Measurements from ENCODE around the gene ZNF415.
"Not testable (repeated sequence)": the region's sequence is repeated elsewhere in the genome, so short reads cannot be mapped to it uniquely, and the experiment has no call there.

The ZNF415 gene

GRCh38 chr19:53102756-53103233 lies 29.9 kb downstream of the ZNF415 start:
- peak; percentile 69 for DNase-seq (ENCODE audit: low spot score)

DNA sequence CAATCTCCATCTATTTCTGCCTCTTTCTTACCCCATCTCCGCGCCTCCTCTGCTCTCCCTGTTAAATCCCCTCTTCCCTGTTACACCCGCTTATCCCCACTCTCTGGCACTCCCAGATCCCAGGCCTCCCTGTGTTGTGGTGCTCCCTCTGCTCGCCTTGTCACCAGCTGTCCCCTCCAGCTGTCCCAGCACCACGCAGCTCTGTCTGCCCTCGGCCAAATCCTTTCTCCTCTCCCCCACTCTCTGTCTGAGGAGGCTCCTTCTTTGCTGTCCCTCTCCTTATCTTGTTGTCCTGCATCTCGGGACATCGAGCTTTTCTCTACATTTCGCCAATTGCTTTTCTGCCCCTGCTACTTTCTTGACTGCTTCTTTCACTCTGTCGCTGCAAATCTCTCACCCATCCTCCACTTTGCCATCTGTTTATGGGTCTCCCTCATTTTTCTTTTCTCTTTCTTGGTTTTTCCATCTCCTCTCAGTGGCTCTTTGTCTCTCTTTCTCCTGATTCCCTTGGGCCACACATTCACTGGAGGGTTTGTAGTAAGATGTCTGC lies 30.4 kb downstream of the ZNF415 start:
- DNase-seq (ENCODE audit: low spot score), result no peak

GRCh38 chr19:53101518-53101917 lies 31.2 kb downstream of the ZNF415 start:
- DNase-seq (ENCODE audit: low spot score), result no peak

GRCh38 chr19:53098570-53098969 lies 34.1 kb downstream of the ZNF415 start:
- not testable (repeated sequence) for DNase-seq (ENCODE audit: low spot score)

DNA sequence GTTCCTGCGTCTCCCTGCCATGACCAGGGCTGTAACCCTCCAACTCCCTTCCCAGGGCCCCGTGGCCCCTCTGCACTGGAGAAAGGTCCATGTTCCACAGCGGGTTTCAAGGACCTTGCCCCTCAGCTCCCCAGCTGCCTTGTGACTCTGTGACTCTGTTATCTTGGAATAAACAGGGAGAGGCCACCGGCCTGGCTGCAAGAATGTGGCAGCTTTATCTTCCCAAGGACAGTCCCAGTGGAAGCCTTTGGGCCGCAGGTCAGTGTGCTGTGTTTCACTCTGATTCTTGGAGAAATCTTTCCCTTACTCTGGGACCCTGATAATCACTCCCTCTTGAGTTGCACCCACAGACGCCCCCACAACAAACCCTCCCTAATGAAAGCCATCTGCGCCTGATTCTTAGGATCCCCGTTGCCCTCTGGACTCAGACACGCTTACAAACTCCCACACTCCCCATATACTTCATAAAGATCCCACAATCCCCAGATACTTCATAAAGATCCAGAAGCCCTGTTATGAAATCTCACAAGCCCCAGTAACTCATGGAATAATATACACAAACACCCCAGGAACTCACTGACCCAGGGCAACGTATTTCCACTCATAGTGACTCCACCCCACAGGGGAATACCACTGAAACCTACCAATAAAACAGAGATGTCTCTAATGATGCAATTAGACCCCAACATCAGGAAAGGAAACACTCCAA lies 35.6 kb downstream of the ZNF415 start:
- DNase-seq (ENCODE audit: low spot score), result not testable (repeated sequence)

- not testable (repeated sequence) for DNase-seq (ENCODE audit: low spot score)
Observed at GRCh38 chr19:53096579-53096978, 36.1 kb downstream of the ZNF415 start.

DNA sequence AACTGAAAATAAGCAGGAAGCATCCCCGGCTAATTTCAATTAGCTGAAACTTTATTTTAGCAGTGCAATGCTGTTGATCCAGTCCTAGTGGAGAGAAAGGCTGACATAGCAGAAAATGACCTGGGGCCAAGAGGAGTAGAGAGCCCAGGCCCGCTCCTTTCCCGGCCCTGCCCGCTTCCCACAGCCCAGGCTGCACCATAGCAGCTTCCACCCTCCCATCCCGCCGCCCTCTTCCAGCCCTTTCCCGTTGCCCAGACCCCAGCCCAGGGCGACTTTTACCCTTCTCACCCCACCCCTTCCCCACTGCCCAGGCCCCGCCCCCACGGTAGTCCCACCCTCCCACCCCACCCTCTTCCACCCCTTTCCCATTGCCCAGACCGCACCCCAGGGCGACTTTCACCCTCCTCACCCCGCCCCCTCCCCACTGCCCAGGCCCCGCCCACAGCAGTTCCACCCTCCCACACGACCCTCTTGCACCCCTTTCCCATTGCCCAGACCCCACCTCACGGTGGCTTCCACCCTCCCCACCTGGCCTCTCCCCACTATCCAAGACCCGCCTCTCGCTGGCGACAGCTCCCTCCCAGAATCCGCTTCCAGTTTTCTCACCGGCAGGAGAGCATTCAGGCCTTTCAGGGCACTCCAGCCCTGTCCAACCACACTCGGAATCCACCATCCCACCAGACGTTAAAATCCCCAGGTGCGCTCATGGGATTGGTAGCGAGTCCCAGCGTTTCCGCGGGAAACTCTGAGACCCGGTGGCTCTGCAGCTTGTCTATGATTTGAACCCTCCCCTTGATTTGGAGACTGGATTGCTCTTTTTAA lies 37.7 kb downstream of the ZNF415 start:
- DNase-seq (ENCODE audit: low spot score), result no peak

DNA sequence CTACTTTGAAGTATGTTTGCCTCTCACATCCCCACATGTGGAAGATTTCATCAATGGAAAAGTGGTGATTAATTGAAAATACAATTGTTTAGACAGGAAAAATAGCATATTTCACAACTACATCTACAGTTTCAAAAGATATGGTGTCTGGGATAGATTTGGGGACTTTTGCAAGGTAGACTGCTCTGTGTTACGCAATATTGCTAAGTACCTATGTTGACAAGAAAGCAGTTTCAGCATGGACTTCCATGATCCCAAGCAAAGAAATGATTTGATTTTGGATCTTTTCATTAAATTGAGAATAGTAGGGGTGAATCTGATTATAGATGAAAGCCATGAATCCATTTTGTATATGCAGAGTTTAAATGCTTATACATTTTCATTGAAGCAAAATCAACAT lies 40.0 kb downstream of the ZNF415 start:
- DNase-seq (ENCODE audit: low spot score), result no peak

DNA sequence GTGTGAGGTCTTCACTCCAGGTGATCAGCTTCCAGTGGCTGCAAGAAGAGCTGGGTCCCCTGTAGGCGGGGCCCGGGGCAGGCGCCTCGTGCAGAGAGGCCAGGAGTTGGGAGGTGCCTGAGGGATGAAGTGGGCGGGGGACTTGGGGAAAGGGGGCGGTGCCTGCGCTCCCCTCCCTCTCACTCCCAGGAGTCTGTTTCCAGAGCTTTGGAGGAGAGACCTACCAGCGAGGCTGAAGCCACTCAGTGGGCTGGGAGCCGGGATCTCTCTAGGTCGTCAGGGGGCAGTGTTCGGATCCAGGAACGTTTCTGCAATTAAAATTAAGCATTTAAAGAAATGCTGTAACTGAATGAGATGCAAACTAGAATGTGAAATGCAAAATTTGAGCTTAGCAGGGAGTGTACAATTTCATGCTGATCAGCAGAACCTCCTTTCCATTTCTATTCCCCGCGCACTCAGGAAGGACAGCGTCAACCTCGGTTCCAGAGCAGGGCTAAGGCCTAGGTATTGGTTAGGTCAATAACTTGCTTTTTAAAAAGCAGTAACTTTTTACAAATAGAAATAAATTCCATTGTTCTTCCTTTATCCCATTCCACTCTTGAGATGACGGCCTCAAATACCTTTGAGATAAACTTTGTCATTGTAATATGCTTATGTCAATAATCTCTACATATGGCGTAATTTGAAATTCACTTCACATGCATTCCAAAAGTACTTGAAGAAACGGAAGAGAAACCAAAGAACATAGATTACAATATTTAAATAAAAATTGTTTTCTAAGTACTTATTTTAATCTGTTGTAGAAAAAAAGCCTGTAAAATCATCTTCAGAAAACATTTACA lies 41.1 kb downstream of the ZNF415 start:
- DNase-seq (ENCODE audit: low spot score), result no peak

DNA sequence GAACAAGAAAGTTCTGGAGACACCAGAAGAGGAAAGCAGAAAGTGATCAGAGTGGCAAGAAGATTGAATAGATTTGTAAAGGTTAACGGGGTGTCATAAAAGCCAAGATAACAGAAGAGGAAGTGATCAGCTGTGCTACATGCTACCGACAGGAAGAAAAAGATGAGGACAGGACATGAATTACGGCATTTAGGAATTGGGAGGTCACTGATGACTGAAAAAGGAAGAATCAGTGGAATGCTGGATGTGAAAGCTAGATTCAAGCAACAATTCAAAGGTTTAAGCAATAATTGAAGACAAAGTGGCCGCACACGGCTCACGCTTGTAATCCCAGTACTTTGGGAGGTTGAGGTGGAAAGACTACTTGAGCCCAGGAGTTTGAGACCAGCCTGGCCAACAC lies 44.6 kb downstream of the ZNF415 start:
- DNase-seq (ENCODE audit: low spot score), result no peak

- DNase-seq (ENCODE audit: low spot score), result no peak
Observed at GRCh38 chr19:53086949-53087348, 45.8 kb downstream of the ZNF415 start.

DNA sequence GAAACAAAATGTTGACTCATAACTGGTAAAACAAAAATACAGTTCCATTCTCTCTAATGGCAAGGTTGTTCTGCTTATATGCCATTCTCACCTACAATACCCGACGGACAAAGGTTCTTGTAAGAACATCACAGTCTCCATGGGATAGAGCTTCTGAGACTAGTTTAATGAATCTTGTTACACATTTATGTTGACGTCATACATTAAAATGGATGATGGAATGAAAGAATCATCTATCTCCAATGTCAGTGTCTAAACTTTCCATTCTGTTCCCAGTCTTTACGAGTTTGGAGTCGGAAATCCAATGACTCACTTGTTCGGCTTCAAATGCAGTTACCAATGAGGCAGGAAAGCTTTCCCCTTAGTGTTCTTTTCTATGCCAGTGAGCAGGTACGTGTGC lies 47.2 kb downstream of the ZNF415 start:
- DNase-seq (ENCODE audit: low spot score), result no peak

DNA sequence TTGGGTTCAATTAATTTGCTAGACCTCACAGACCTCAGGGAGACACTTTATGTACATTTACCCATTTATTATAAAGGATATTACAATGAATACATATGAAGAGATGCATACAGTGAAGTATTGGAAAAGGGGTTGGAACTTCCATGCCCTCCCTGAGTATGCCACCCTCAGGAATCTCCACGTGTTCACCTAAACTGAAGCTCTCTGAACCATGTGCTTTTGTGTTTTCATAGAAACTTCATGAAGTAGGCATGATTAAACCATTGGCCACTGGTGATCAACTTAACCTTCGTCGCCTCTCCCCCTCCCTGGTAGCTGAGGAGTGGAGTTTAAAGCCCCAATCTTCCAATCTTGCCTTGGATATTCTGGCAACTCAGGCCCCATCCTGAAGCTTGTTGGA lies 49.8 kb downstream of the ZNF415 start:
- no peak for DNase-seq (ENCODE audit: low spot score)

DNA sequence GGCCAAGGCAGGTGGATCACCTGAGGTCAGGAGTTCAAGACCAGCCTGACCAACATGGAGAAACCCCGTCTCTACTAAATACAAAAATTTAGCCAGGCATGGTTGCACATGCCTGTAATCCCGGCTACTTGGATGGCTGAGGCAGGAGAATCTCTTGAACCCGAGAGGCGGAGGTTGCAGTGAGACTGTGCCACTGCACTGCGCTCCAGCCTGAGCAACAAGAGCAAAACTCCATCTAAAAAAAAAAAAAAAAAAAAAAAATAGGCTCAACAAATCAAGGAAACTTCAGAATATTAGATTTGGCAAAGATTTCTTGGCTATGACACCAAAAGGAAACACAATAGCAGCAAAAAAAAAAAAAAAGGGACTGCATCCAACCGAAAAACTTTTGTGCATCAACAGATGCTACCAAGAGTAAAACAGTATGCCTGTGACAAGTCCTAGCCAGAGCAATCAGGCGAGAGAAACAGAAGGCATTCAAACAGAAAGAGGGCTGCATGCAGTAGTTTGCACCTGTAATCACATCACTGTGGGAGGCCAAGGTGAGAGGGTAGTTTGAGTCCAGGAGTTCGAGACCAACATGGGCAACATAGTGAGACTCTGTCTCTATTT lies 53.3 kb downstream of the ZNF415 start:
- DNase-seq (ENCODE audit: low spot score), result no peak

GRCh38 chr19:53078668-53079067 lies 54.0 kb downstream of the ZNF415 start:
- DNase-seq (ENCODE audit: low spot score), result no peak

DNA sequence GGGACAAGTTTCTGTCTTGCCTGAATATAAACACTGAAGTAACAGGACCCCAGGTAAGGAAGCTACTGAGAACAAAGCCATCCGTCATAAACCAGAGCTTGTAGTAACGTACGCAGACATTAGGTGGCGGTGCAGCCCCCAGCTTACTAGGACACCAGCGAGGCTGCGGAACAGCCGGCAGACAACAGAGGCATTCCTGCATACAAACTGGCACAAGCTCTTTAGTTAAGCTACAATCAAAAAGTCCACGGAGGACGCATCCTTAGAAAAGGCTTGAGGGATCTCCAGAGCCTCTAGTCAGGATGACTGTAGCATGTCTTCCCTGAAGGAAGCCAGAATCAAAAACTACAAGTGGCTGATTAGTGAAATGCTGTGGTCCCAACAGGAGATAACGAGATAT lies 55.7 kb downstream of the ZNF415 start:
- DNase-seq (ENCODE audit: low spot score), result peak; percentile 57

- DNase-seq (ENCODE audit: low spot score), result no peak
Observed at GRCh38 chr19:53068834-53069233, 63.9 kb downstream of the ZNF415 start.

- no peak for DNase-seq (ENCODE audit: low spot score)
Observed at GRCh38 chr19:53068199-53068598, 64.5 kb downstream of the ZNF415 start.

- peak; percentile 30 for DNase-seq (ENCODE audit: low spot score)
Observed at GRCh38 chr19:53057904-53058580, 74.7 kb downstream of the ZNF415 start.

All from AG20443 (cell line).